ENCODE measurements around the gene NRXN2.
"Not testable (repeated sequence)": the region's sequence is repeated elsewhere in the genome, so short reads cannot be mapped to it uniquely, and the experiment has no call there.

The NRXN2 gene

DNA sequence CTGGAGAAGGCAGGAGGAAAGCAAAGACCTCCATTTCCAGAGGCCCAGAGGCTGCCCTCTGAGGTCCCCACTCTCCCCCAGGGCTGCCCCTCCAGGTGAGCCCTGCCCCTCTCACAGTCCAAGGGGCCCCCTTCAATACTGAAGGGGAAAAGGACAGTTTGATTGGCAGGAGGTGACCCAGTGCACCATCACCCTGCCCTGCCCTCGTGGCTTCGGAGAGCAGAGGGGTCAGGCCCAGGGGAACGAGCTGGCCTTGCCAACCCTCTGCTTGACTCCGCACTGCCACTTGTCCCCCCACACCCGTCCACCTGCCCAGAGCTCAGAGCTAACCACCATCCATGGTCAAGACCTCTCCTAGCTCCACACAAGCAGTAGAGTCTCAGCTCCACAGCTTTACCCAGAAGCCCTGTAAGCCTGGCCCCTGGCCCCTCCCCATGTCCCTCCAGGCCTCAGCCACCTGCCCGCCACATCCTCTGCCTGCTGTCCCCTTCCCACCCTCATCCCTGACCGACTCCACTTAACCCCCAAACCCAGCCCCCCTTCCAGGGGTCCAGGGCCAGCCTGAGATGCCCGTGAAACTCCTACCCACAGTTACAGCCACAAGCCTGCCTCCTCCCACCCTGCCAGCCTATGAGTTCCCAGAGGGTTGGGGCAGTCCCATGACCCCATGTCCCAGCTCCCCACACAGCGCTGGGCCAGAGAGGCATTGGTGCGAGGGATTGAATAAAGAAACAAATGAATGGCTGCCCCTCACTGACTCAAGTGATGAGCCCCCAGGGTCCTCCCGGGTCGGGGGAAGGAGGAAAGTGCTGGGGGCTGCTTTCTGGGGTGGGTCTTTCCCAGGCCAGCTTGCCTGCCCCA lies 121.2 kb downstream of the NRXN2 start:
- no peak for DNase-seq

DNA sequence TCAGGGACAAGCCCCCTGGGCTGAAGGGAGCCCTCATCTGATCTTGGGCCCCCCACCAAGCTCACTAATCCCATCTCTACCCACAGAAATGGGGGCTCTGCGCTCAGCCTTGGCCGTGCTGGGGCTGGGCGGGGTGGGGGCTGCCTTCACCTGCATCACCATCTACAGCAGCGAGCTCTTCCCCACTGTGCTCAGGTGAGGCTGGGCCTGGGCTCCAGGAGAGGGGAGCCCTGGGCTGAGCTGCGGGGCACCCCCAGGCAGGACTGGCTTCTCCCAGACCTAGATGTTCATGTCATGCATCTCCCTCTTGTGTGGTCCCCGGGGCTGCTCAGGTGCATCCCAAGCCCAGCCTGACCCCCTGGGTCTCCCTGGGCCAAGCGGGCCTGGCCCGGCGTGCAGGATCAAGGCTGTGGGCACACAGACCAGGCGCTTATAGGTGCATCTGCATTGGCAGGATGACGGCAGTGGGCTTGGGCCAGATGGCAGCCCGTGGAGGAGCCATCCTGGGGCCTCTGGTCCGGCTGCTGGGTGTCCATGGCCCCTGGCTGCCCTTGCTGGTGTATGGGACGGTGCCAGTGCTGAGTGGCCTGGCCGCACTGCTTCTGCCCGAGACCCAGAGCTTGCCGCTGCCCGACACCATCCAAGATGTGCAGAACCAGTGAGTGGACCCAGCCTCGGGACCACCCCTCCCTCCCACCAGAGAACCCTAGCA lies 122.6 kb downstream of the NRXN2 start:
- no peak for DNase-seq

DNA sequence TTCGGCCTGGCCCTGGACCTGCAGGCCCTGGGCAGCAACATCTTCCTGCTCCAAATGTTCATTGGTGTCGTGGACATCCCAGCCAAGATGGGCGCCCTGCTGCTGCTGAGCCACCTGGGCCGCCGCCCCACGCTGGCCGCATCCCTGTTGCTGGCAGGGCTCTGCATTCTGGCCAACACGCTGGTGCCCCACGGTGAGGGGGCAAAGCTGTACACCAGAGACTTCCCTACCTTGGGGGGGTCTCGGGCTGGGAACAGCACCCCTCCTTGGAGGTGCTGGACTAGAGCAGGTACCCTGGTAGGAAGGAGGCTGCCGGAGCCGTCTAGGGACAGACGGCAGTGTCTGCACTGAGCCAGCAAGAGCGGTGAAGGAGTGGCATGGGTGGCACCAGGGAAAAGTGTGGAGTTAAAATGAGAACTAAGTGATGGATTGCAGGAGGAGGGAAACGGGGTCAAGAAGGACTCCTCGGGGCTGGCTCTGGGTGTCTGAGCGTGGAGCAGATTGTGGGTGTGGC lies 123.2 kb downstream of the NRXN2 start:
- DNase-seq, result no peak

DNA sequence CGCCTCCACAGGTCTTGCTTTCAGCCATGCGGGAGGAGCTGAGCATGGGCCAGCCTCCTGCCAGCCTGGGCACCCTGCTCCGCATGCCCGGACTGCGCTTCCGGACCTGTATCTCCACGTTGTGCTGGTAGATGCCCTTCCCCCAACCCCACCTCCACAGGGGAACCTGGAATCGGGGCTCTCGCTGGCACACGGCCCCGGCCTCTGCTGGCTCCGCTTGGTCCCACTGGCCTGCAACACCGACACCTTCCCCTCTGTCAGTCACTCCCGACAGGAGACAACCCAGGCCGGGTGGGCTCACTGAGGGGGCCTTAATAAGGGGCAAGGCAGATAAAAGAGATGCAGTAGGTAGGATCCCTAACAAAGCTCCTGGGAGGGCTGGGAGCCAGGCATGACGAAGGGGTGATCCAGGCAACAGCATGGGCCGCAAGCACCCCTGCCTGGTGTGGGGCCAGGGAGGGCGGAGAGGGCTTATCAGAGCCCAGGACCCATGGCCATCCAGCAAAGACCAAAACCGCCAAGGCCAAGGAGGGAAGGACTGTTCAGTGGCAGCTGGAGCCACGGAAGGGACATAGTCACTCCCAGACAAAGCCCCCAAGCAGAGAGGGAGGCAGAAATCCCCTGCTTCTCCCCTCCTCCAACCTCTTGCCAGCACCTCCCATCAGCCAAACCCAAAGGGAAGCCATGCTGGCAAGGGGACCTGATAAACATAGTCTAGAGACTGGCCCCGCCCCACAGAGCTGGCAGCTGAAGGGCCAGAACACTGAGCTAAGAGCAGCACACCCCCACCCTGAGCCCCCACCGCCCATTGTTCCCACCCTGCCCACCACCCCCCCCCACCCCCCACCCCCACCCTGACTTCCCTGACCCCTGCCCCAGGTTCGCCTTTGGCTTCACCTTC lies 124.0 kb downstream of the NRXN2 start:
- DNase-seq, result no peak

DNA sequence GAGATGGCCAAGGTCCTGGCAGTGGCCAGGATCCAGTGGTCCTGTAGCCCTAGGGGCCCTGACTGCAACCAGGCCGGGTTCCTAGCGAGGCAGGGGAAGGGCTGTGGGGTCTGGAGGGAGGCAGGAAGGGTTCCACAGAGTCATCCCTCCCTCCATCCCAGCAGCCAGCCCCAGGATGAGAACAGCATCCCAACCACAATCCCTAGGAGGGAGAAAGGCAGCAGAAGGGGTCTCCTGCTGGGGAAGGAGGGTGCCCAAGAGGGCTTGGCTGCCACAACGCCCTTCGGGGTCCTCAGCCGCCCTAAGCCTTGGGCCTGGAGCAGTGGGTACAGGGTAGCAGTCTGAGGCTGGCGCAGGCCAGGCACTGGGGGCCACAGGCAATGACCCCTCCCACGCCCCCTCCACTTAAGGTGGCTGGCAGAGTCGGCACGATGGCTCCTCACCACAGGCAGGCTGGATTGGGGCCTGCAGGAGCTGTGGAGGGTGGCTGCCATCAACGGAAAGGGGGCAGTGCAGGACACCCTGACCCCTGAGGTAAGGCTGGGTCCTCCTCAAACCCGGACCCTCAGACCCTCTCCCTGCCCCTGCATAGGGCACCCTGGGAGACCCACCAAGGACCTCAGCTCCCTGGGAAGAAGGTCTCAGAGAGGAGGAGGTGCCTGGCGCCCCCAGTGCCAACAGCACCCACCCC lies 124.7 kb downstream of the NRXN2 start:
- DNase-seq, result no peak

DNA sequence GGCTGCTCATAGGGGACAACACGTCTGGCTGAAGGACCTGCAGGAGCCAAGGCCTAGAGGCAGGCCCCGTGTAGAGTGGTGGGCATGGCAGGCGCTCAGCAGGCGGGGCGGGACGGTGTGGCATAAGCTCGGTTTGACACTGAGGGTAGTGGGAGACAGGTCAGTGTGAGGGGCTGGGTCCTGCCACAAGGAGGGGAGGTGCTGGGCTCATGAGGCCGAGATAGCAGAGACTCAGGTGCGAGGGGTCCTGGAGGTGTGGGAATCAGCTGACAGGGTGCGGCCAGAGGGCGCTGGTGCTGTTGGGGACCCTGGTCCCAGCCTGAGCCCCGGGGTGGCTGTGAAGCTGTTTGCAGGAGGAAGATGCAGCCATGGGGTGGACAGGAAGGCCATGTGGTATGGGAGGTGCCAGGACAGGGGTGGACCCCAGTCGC lies 125.3 kb downstream of the NRXN2 start:
- DNase-seq, result no peak

DNA sequence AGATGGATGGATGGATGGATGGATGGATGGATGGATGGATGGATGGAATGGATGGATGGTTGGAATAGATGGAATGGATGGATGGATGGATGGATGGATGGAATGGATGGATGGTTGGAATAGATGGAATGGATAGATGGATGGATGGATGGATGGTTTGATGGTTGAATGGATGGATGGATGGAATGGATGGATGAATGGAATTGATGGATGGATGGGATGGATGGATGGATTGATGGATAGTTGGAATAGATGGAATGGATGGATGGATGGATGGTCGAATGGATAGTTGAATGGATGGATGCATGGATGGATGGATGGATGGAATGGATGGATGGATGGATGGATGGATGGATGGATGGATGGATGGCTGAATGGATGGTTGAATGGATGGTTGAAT lies 127.1 kb downstream of the NRXN2 start:
- not testable (repeated sequence) for DNase-seq

DNA sequence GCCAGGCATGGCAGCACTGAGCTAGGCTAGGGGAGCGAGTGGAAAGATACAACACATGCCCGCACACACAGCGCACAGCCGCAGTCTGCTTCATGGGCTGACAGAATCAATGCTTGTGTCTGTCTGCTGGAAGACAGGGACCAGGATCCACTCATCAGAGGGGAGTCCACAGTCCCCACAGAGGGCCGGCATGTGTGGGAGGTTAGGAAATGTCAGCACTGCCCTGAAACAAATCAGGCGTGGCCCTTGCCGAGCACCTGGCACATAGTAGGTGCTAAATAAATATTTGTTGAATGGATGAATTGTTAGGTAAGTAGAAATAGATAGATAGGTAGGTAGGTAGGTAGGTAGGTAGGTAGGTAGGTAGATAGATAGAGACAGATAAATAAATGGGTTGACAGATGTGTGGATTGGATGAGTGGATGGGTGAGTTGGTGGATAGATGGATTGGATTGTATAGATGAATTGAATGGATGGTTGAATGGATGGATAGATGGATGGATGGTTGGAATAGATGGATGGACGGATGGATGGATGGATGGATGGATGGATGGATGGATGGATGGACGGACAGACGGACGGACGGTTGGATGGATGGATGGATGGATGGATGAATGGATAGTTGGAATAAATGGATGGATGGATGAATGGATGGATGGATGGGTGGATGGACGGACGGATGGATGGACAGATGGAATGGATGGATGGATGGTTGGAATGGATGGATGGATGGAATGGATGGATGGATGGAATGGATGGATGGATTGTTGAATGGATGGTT lies 128.6 kb downstream of the NRXN2 start:
- no peak for DNase-seq

DNA sequence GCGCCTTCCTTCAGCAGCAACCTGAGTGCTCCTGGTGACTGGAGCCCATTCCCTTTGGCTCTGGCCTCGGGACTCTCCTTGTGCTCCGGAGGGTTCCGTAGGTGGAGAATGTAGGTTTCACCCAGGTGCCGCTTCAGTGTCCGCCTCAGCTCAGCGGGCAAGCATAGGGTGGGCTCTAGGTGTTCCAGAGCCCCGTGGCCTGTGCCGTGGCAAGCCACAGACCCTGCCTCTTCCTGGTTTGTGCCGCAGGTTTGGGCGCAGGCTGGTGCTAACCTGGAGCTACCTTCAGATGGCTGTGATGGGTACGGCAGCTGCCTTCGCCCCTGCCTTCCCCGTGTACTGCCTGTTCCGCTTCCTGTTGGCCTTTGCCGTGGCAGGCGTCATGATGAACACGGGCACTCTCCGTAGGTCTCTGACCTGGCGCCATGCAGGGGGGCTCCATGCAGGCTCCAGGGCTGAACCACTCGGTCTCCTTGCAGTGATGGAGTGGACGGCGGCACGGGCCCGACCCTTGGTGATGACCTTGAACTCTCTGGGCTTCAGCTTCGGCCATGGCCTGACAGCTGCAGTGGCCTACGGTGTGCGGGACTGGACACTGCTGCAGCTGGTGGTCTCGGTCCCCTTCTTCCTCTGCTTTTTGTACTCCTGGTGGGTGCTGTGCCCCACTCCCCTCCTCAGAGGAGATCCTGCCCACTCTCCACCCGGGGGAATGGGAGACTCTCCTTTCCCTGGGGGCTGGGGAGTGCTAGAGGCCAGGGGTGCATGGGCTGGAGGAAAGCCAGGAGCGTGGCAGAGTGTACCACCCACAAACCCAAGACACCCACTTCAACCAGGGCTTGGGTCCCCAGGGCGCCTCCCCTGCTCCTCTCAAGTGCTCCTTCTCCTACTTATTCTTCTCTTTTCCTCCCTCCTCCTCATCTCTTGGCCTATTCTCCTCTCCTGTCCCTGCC lies 129.6 kb downstream of the NRXN2 start:
- no peak for DNase-seq

DNA sequence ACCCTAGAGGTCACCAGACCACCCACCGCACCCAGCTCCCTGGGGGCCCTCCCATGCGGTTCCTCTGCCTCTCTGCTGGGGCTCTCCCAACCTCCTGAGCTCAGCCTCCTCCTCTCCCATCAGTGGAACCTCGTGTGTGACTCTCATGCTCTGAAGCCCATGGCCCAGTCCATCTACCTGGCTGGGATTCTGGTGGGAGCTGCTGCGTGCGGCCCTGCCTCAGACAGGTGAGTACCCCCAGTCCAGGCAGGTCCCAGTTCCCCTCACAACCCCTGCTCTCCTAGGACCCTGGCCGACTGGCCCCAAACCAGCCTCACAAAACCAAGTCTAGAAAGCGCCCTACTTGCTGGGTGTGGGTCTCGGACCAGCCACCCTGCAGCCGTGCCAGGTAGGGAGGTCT lies 130.3 kb downstream of the NRXN2 start:
- DNase-seq, result no peak

DNA sequence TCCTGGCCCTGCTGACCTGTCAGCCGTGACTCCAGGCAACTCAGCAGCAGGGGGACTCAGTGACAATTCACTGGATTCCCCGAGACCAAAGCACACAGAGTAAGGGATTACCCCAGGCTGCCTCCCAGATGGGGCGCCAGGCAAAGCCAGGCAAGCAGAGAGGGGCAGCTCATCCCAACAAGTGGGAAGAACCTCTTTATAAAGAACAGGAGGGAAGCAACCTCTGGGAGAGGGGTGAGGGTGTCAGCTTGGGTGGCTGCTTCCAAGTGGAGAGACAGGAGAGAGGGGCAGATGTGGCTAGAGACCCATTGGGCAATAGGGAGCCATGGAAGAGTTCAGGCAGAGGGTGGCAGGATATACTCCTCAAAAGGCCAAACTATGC lies 130.8 kb downstream of the NRXN2 start:
- no peak for DNase-seq

DNA sequence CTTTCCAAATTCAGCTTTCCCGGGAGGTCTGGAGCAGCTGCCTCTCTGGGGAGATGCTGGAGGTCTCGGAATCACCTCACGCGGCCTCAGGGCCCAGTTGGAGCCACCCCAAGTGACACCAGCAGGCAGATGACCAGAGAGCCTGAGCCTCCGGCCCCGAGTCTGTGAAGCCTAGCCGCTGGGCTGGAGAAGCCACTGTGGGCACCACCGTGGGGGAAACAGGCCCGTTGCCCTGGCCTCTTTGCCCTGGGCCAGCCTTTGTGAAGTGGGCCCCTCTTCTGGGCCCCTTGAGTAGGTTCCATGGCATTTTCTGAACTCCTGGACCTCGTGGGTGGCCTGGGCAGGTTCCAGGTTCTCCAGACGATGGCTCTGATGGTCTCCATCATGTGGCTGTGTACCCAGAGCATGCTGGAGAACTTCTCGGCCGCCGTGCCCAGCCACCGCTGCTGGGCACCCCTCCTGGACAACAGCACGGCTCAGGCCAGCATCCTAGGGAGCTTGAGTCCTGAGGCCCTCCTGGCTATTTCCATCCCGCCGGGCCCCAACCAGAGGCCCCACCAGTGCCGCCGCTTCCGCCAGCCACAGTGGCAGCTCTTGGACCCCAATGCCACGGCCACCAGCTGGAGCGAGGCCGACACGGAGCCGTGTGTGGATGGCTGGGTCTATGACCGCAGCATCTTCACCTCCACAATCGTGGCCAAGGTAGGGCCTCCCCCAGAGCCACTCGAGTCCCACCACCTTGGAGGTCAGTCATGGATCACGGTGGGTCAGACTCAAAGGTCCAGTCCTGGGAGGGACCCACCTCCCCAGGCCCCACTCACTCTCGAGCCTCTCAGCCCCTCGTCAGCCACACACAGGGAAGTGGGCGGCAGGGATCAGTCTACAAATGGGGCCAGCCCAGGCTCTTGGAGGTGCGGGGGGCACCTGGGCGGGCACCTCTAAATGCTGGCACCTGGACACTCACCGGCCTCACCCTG lies 131.5 kb downstream of the NRXN2 start:
- no peak for DNase-seq

DNA sequence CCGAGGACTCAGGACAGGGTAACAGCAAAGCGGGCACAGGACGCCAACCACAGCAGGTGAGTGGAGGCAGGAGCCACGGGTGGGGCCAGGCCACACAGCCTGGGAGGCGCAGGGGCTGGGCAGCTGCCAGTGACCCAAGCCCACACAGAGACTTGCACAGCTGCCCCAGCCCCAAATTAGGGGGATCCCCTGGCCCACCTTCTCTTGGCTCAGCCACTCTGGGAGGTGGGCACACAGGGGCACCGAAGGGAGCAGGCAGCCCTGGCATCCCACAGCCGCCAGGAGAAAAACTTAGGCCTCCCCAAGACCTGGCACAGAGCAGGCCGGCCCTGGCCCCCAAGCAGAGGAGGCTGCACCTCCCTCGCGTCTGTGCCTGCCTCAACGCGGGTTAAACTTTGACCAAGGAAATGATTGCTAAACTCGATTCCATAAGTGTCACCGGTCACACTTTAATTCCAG lies 132.2 kb downstream of the NRXN2 start, which contains the start of gene SLC22A12:
Gene SLC22A12 (plus strand): TSS at position 458 of the 459 bp plus-strand sequence. CDS start 337 bp downstream, outside the sequence.
- DNase-seq, result no peak

DNA sequence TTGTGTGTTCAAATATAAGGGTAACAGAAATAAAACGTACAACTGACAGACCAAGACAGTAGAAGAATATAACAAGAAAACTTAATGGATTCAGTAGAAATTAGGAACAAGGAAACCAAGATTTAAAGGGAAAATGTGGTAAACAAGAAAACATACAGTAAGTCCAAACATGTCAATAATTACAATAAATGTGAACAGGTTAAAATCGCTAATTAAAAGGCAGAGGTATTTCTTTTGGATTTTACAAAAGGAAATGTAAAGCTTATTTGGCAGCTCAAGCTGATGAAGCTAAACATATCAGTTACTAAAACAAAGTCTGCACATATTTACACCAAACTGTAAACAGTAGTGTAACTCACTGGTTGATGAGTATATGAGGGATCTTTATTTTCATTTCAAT lies 134.3 kb downstream of the NRXN2 start:
- no peak for DNase-seq

DNA sequence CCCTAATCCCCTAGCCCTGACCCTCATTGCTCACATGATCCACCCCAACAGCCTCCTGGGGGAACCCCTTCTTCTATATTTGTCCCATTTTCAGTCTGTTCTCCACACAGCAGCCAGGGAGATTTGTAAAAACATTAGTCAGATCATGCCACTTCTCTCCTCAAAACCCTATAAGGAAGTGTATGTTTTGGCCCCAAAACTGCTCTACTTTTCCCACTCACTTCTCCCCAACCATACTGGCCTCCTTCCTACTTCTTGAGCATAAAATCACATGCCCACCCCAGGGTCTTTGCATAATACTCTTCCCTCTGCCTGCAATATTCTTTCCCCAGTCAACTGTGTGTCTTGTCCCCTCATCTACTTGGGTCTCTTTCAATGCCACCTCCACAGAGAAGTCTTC lies 136.6 kb downstream of the NRXN2 start:
- DNase-seq, result no peak

DNA sequence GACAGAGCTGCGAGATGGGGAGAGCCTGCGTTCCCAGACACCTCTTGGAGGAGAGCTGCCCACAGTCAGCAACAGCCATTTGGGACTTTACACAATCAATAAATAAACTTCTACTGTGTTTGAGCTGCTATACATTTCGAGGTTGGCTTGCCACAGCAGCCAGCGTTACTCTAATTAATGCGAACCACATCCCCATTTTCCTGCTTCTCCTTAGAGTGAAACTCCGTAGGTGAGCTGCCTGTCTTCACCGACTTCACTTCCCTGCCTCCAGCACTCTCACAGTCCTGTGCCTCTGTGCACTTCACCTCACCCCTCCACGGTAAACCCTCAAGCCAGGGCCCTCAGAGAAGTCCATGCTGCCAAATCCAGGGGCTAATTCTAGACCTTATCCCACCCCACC lies 137.8 kb downstream of the NRXN2 start:
- no peak for DNase-seq

DNA sequence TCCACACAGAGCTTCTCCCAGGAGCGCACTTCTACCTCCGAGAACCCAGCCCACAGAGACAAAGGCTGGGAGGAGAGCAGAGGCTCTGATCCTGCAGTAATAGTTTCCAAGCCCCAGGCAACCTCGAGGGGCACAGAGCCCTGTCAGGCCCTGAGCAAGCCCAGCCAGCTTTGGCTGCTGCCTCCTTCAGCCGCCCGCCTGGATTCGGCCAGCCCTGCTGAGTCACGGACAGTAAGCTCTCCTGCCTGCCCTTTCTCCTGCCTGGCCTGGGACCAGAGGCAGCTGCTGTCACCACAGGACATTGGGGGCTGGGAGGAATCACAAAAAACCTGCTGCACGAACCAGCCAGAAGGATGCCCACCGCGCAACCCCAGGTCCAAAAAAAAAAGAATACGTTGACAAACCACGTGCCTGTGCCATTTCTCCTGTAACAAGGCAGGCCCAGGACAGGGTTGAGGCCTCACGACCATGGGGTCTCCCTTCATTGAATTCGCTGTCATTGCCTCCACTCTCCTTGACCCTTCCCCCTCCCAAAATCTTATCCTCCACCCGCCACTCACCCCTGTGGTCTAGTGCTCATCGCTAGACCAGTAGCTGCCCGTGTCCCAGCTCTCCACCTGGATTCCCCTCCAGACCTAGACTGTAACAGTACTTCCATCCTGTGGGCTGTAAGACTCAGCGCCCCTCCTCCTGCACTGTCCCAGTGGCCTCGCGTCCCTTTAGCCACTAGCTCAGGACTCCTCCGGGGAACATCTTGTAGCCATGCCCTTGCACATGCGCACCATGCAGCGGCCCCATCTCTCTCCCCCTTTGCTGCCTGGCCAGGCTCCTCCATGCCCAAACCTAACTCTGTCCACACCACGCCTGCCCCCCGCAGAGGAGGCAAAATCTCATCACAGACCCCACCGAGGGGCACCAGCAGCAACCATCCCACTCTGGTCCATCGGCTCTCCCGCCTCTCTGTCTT lies 139.4 kb downstream of the NRXN2 start:
- DNase-seq, result no peak

DNA sequence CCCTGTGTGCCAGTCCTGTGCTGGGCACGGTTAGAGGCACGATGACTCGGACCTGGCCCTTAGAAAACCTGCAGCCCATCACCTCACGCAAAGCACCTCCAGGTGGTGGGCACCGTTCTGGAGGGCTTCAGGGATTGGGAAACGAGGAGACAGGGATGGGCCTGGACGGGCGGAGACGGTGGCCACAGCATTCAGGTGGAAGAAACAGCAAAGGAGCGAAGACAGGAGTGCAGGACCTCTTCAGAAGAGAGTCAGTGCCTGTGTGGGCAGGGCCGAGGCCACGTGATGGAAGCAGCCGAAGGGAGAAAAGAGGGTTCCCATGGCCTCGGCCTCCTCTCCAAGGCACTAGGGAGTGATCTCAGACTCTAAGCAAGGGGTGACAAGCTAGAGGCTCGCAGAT lies 140.1 kb downstream of the NRXN2 start:
- DNase-seq, result no peak
